Right atrium auricular region (tissue), 2 donors: ENCODE results near the gene SERINC3. TPM values are rescaled to one million over a fixed set of nuclear protein-coding genes. Genes with fewer than 3 reads are reported as not detected.
"Not testable (repeated sequence)": the region's sequence is repeated elsewhere in the genome, so short reads cannot be mapped to it uniquely, and the experiment has no call there.

Experiments
- DNase-seq: peaks from one replicate; pipeline ENCODE4 v3.0.0-alpha.2; 2019; ENCODE audit warnings: low spot score
- H3K27ac ChIP-seq, 2 donors: fragments of 200-600 bp; sonication (generic); 1 replicate in 1 of 2; 2 replicates in 1 of 2; pipeline ENCODE4 v1.5.1; 2016 to 2019
- H3K27me3 ChIP-seq, 2 donors: fragments of 200-600 bp; sonication (generic); one replicate each; pipeline versions ENCODE4 v1.5.1 to v1.6.0; 2017 to 2019
- H3K36me3 ChIP-seq: fragments of 200-600 bp; sonication (generic); one replicate; pipeline ENCODE4 v1.5.1; 2016
- H3K4me1 ChIP-seq, 2 donors: fragments of 200-600 bp; sonication (generic); one replicate each; pipeline versions ENCODE4 v1.5.1 to v1.6.0; 2017 to 2019
- H3K4me3 ChIP-seq, 2 donors: fragments of 200-600 bp; sonication (generic); 1 replicate in 1 of 2; 2 replicates in 1 of 2; pipeline ENCODE4 v1.5.1; 2017 to 2019; ENCODE audit warnings: mild to moderate bottlenecking in 1 of 2, moderate library complexity in 1 of 2
- H3K9me3 ChIP-seq, 2 donors: fragments of 200-600 bp; sonication (generic); one replicate each; pipeline ENCODE4 v1.5.1; 2019
- CTCF ChIP-seq, 2 donors: fragments of 200-600 bp; sonication (generic); IDR thresholded peaks; one replicate each; pipeline ENCODE4 v1.5.1; 2019; ENCODE audit warnings: antibody characterized with exemption in 2 of 2
- total RNA-seq, 2 donors: library from RNA; depleted of rRNA; stranded (reverse); fragments of >200 nt; gene quantifications; one replicate each; pipeline ENCODE4 v1.1.0, GENCODE V29; 2016

Gene SERINC3
- total RNA-seq, 2 donors from 2014 or later: 85.7 to 112 TPM

- Histone ChIP-seq H3K27ac (no peak overlapping the region), H3K9me3 (no peaks in the 10 kb centered on the region), H3K4me1 (peaks cover 0 to 11% of the 10 kb centered on the region in 2 donors), H3K4me3 (no peak overlapping the region), H3K36me3 (no peaks in the 10 kb centered on the region), H3K27me3 (no peaks in the 10 kb centered on the region)
- TF ChIP-seq CTCF (IDR thresholded peaks at IDR 0.05): no peak
- no peak for DNase-seq
Observed at GRCh38 chr20:44561876-44562275, 40.0 kb upstream of the SERINC3 start.

- not testable (repeated sequence) for H3K9me3 ChIP-seq, H3K4me3 ChIP-seq, H3K27me3 ChIP-seq, DNase-seq, H3K36me3 ChIP-seq, H3K27ac ChIP-seq
- peaks cover 0 to 11% of the 10 kb centered on the region in 2 donors for H3K4me1 ChIP-seq
Observed at GRCh38 chr20:44560818-44561217, 38.9 kb upstream of the SERINC3 start.

GRCh38 chr20:44560229-44560628 lies 38.4 kb upstream of the SERINC3 start:
- H3K4me1 ChIP-seq: peaks cover 0 to 11% of the 10 kb centered on the region in 2 donors
- TF ChIP-seq CTCF (IDR thresholded peaks at IDR 0.05): no peak
- no peak for DNase-seq

GRCh38 chr20:44559302-44559701 lies 37.4 kb upstream of the SERINC3 start:
- H3K4me1 ChIP-seq: peaks cover 0 to 17% of the 10 kb centered on the region in 2 donors

More at GRCh38 chr20:44560229-44560628, 38.4 kb upstream of the SERINC3 start:
- no peaks in the 10 kb centered on the region for H3K9me3 ChIP-seq
- no peak overlapping the region for H3K27ac ChIP-seq
- no peak overlapping the region for H3K4me3 ChIP-seq
- no peaks in the 10 kb centered on the region for H3K36me3 ChIP-seq
- no peaks in the 10 kb centered on the region for H3K27me3 ChIP-seq

GRCh38 chr20:44552950-44553908 lies 31.4 kb upstream of the SERINC3 start:
- H3K36me3 ChIP-seq: no peaks in the 10 kb centered on the region
- H3K27ac ChIP-seq: peak overlapping the region; percentile 54 to 83
- no peaks in the 10 kb centered on the region for H3K27me3 ChIP-seq
- no peaks in the 10 kb centered on the region for H3K9me3 ChIP-seq
- no peak for TF ChIP-seq CTCF (IDR thresholded peaks at IDR 0.05)
- H3K4me3 ChIP-seq: no peak overlapping the region
- peaks cover 0 to 36% of the 10 kb centered on the region in 2 donors for H3K4me1 ChIP-seq
- DNase-seq: no peak

More at GRCh38 chr20:44559302-44559701, 37.4 kb upstream of the SERINC3 start:
- Histone ChIP-seq H3K27me3 (no peaks in the 10 kb centered on the region), H3K4me3 (no peak overlapping the region), H3K9me3 (no peaks in the 10 kb centered on the region), H3K27ac (peak overlapping the region in 1 of 2 donors; percentile 10), H3K36me3 (no peaks in the 10 kb centered on the region)
- no peak for DNase-seq
- TF ChIP-seq CTCF (IDR thresholded peaks at IDR 0.05): no peak

- Histone ChIP-seq H3K27ac (peak overlapping the region; percentile 54 to 83), H3K9me3 (no peaks in the 10 kb centered on the region), H3K36me3 (no peaks in the 10 kb centered on the region), H3K4me1 (peaks cover 0 to 42% of the 10 kb centered on the region in 2 donors), H3K27me3 (no peaks in the 10 kb centered on the region), H3K4me3 (no peak overlapping the region)
- DNase-seq: no peak
- no peak for TF ChIP-seq CTCF (IDR thresholded peaks at IDR 0.05)
Observed at GRCh38 chr20:44552568-44552949, 30.7 kb upstream of the SERINC3 start.
